Cardiac fibroblast (primary cell): ENCODE data around the gene SCN4B.

ENCODE experiments used
- DNase-seq, 2 donors: peaks; one replicate each; pipeline versions ENCODE4 v3.0.0 to v3.0.0-alpha.2; 2010; ENCODE audit warnings: low read depth in 2 of 2
- H3K4me3 ChIP-seq, 2 donors: replicated peaks in 1 of 2; 1 replicate in 1 of 2; 2 replicates in 1 of 2; pipeline ENCODE4 v1.5.1; 2011; ENCODE audit warnings: low read depth in 2 of 2, low read length in 2 of 2, mild to moderate bottlenecking in 2 of 2, moderate library complexity in 1 of 2
- TF ChIP-seq, protein P1 (sequence below): IDR thresholded peaks from one replicate; pipeline ENCODE4 v1.5.1; 2011; ENCODE audit warnings: low read depth, mild to moderate bottlenecking, low read length, inconsistent platforms

SCN4B gene

DNA sequence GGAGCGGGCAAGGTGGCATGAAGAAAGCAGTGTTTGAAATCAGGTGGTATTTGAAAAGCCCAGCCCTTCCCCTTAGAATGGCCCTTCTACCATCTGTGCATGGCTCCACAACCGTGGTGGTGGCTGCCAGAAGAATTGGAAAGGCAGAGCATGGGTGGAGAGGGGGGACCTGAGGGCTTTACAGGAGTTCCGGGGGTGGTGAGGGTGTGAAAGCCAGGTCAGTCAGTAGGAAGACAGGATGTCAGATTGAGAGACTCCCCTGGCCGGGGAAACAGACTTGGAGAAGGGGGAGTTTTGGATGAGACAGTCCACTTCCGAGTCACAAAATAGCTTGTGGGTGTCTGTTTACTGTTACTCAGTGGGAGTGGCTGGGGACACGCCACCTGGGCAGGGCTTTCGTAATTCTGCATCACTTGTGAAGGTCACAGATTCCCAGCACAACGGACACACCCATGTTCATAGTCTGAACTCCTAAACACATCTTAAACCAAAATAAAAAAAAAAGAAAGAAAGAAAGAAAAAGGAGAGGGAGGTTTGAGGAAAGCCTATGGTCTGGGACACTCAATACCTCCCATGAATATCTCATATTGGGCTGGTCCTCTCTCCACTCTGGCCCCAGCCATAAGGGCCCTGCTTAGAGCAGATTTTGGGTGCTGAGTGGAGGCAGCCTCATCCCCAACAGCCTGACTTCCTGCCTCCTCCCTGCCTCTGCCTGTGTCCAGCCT, 41.4 kb downstream of the SCN4B start:
- H3K4me3 ChIP-seq = no peak overlapping the region
- no peak for DNase-seq
- TF ChIP-seq, protein P1, sequence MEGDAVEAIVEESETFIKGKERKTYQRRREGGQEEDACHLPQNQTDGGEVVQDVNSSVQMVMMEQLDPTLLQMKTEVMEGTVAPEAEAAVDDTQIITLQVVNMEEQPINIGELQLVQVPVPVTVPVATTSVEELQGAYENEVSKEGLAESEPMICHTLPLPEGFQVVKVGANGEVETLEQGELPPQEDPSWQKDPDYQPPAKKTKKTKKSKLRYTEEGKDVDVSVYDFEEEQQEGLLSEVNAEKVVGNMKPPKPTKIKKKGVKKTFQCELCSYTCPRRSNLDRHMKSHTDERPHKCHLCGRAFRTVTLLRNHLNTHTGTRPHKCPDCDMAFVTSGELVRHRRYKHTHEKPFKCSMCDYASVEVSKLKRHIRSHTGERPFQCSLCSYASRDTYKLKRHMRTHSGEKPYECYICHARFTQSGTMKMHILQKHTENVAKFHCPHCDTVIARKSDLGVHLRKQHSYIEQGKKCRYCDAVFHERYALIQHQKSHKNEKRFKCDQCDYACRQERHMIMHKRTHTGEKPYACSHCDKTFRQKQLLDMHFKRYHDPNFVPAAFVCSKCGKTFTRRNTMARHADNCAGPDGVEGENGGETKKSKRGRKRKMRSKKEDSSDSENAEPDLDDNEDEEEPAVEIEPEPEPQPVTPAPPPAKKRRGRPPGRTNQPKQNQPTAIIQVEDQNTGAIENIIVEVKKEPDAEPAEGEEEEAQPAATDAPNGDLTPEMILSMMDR = no peak

DNA sequence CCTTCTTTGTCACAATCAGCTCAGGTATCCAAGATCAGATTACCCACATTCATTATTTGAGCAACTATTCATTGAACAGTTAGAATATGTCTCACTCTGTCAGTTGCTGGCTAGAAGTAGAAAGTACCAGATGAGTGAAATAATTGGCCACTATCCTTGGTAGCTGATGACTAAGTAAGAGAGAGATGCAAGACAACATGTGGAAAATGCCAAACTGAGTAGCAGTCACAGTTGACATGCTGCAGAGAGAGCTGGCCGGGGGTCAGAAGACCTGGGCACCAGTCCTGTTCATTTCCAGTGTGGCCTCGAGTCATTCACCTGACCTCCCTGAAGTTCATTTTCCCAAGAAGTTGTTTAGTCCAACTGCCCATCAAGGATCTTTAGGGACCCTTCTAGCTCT, 43.4 kb downstream of the SCN4B start:
- TF ChIP-seq, protein P1 = no peak
- DNase-seq = peak; percentile 9 to 11
- no peak overlapping the region for H3K4me3 ChIP-seq

DNA sequence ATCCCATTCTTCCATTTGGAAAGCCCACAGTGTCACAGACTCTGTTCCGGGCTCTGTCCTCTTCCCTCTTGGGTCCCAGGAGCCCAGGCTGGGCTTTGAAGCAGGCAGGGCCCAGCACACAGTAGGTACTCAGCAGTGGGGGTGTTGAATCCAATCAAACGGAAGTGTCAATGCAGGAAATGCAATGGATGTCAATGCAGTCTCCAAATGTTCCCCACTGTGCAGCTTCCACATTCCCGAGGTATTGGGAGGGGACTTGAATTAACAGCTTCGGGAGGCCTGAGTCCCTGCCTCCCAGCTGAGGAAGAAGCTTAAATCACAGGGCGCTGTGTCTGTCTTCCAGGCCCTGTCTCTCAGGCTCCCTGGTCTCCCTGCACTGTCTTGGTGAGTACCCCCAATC, 44.1 kb downstream of the SCN4B start:
- DNase-seq = no peak

DNA sequence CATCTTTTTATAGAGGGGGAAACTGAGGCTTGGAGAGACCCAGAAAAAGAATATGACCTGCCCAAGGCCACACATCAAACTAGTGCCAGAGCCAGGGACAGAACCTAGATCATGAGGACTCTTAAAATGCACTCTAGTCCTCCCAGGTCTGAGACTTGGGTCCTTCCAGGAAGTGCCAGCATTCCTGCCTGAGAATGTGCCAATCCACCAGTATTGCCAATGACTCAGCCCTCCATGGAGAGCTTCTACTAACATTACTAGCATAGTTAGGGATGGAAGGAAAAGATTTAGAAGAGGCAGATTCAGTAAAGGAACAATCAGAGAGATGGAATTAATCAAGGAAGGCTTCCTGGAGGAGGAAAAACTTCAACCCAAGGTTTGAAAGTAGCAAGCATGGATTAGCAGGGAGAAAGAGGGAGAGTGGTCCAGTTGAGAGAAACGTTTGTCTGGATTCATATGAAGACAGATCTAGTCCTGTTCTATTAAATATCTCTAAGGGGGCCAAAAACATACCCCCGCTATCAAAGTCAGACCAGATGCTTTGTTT, 45.8 kb downstream of the SCN4B start:
- H3K4me3 ChIP-seq = no peak overlapping the region
- peak in 1 of 2 donors; percentile 3 for DNase-seq
- TF ChIP-seq, protein P1 = no peak

More for the DNA sequence above, 44.1 kb downstream of the SCN4B start:
- TF ChIP-seq, protein P1 = no peak
- H3K4me3 ChIP-seq = no peak overlapping the region

DNA sequence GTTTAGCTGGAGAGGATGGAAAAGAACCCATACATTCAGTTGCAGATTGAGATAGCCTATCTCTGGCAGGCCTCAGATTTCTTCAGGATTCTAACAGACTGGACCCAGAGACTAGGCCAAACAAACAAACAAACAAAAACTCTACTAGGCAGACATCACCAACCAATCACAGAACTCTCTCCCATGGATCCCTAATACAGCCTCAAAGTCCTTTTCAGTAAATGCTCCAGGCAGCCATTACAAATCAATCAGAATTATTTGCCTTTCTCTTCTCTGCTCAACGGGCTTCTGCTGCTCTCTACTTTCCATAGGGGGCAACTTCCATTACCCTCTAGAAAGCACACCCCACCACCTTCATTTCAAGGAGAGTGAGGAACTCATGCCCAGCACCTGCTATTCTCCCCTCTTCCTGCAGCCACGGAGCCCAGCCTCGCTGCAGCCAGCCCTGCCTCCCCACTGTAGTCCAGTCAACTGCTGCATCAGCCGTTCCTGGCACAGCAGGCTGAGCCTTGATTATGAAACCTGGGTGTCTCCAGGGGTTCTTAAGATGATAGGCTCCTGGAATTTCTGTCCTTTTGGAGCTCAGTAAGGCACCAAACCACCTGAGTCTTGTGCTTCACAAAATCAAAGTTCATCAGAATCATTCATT, 46.8 kb downstream of the SCN4B start:
- DNase-seq = no peak
- TF ChIP-seq, protein P1 = no peak
- no peak overlapping the region for H3K4me3 ChIP-seq

DNA sequence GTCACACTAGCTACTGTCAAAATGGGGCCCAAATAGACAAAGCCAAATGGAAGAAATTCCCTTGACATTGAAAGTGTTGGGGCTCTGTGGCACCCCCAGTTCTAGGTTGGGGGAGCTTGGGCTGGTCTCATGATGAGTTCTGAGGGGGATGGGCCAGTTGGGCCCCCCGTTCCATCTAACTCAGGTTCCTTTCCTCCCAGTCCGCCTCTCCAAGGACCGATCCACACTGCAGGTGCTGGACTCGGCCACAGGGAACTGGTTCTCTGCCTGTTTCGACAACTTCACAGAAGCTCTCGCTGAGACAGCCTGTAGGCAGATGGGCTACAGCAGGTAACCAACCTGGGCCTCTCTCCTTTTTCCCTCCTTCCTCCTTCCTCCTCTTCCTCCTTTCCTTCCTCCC, 48.1 kb downstream of the SCN4B start:
- no peak for DNase-seq
- no peak overlapping the region for H3K4me3 ChIP-seq
- TF ChIP-seq, protein P1 = no peak
